ENCODE measurements around the gene GRAP2. TPM values are rescaled to one million over a fixed set of nuclear protein-coding genes. Genes with fewer than 3 reads are reported as not detected.

GRAP2 gene
- total RNA-seq, 1 donor from 2014 or later: 10.1 TPM

GRCh38 chr22:39908737-39909136 is 7.9 kb downstream of the GRAP2 start:
- no peak overlapping the region for H3K27ac ChIP-seq
- no peak overlapping the region for H3K4me3 ChIP-seq
- no peaks in the 10 kb centered on the region for H3K36me3 ChIP-seq
- ATAC-seq: peak; percentile 27
- H3K9me3 ChIP-seq: no peaks in the 10 kb centered on the region
- no peak for DNase-seq
- peaks cover 23% of the 10 kb centered on the region for H3K27me3 ChIP-seq
- intact Hi-C loops (cut with DNase I): no loop called here
- H3K4me1 ChIP-seq: no peaks in the 10 kb centered on the region
- no peak for TF ChIP-seq CTCF (IDR thresholded peaks at IDR 0.05)

- H3K4me1 ChIP-seq: no peaks in the 10 kb centered on the region
- no peak for TF ChIP-seq CTCF (IDR thresholded peaks at IDR 0.05)
- no peaks in the 10 kb centered on the region for H3K9me3 ChIP-seq
- ATAC-seq (no peak), DNase-seq (no peak)
- intact Hi-C loops (cut with DNase I): no loop called here
- no peak overlapping the region for H3K4me3 ChIP-seq
- no peaks in the 10 kb centered on the region for H3K36me3 ChIP-seq
- peaks cover 40% of the 10 kb centered on the region for H3K27me3 ChIP-seq
- no peak overlapping the region for H3K27ac ChIP-seq
Observed at GRCh38 chr22:39910876-39911613, 10.2 kb downstream of the GRAP2 start.

GRCh38 chr22:39913321-39913720 is 12.4 kb downstream of the GRAP2 start:
- DNase-seq (no peak), ATAC-seq (no peak)
- Histone ChIP-seq H3K27me3 (peaks cover 39% of the 10 kb centered on the region), H3K27ac (no peak overlapping the region), H3K4me3 (no peak overlapping the region), H3K36me3 (no peaks in the 10 kb centered on the region), H3K4me1 (peaks cover 13% of the 10 kb centered on the region), H3K9me3 (no peaks in the 10 kb centered on the region)
- TF ChIP-seq CTCF (IDR thresholded peaks at IDR 0.05): no peak
- intact Hi-C loops (cut with DNase I): no loop called here

- Histone ChIP-seq H3K27ac (no peak overlapping the region), H3K27me3 (peaks cover 40% of the 10 kb centered on the region), H3K4me3 (no peak overlapping the region), H3K36me3 (no peaks in the 10 kb centered on the region), H3K9me3 (no peaks in the 10 kb centered on the region), H3K4me1 (peaks cover 13% of the 10 kb centered on the region)
- TF ChIP-seq CTCF (IDR thresholded peaks at IDR 0.05): no peak
- DNase-seq (no peak), ATAC-seq (no peak)
- intact Hi-C loops (cut with DNase I): no loop called here
Observed at GRCh38 chr22:39913886-39914285, 13.0 kb downstream of the GRAP2 start.

GRCh38 chr22:39914584-39914983 is 13.7 kb downstream of the GRAP2 start:
- TF ChIP-seq CTCF (IDR thresholded peaks at IDR 0.05): no peak
- Histone ChIP-seq H3K4me3 (no peak overlapping the region), H3K27ac (no peak overlapping the region), H3K36me3 (no peaks in the 10 kb centered on the region), H3K4me1 (peaks cover 13% of the 10 kb centered on the region), H3K27me3 (peaks cover 43% of the 10 kb centered on the region), H3K9me3 (no peaks in the 10 kb centered on the region)
- intact Hi-C loops (cut with DNase I): no loop called here
- no peak for DNase-seq
- ATAC-seq: no peak

All from upper lobe of right lung (tissue), 1 donor.